Measurements from ENCODE around the gene NADSYN1.
A peak's percentile ranks its signal among the peaks of the same experiment; 100 is the strongest.
"Not testable (repeated sequence)": the region's sequence is repeated elsewhere in the genome, so short reads cannot be mapped to it uniquely, and the experiment has no call there.

NADSYN1 gene

GRCh38 chr11:71453037-71453917, at the start of gene NADSYN1:
NADSYN1 (plus strand) TSS chr11:71453203; CDS start chr11:71453297, 94 bp downstream.
- peak; percentile 94 for DNase-seq

GRCh38 chr11:71404209-71404608, 48.8 kb upstream of the NADSYN1 start:
- DNase-seq: no peak

- no peak for DNase-seq
Observed at GRCh38 chr11:71406681-71407080, 46.3 kb upstream of the NADSYN1 start.

- no peak for DNase-seq
Observed at GRCh38 chr11:71407356-71407755, 45.6 kb upstream of the NADSYN1 start.

- no peak for DNase-seq
Observed at GRCh38 chr11:71408826-71409225, 44.2 kb upstream of the NADSYN1 start.

GRCh38 chr11:71410363-71410966, 42.5 kb upstream of the NADSYN1 start:
- no peak for DNase-seq

GRCh38 chr11:71414645-71415044, 38.4 kb upstream of the NADSYN1 start:
- no peak for DNase-seq

GRCh38 chr11:71418643-71419042, 34.4 kb upstream of the NADSYN1 start:
- DNase-seq: no peak

- peak; percentile 67 for DNase-seq
Observed at GRCh38 chr11:71420455-71421241, 32.4 kb upstream of the NADSYN1 start.

- DNase-seq: no peak
Observed at GRCh38 chr11:71421392-71421950, 31.5 kb upstream of the NADSYN1 start.

- DNase-seq: not testable (repeated sequence)
Observed at GRCh38 chr11:71422318-71422717, 30.7 kb upstream of the NADSYN1 start.

- no peak for DNase-seq
Observed at GRCh38 chr11:71423181-71423790, 29.7 kb upstream of the NADSYN1 start.

GRCh38 chr11:71425409-71425808, 27.6 kb upstream of the NADSYN1 start:
- DNase-seq: no peak

GRCh38 chr11:71425860-71426259, 27.1 kb upstream of the NADSYN1 start:
- peak; percentile 31 for DNase-seq

GRCh38 chr11:71426413-71426812, 26.6 kb upstream of the NADSYN1 start:
- DNase-seq: no peak

- no peak for DNase-seq
Observed at GRCh38 chr11:71428861-71429435, 24.1 kb upstream of the NADSYN1 start.

GRCh38 chr11:71429701-71430100, 23.3 kb upstream of the NADSYN1 start:
- DNase-seq: no peak

GRCh38 chr11:71430166-71430565, 22.8 kb upstream of the NADSYN1 start:
- DNase-seq: no peak

GRCh38 chr11:71431271-71431670, 21.7 kb upstream of the NADSYN1 start:
- no peak for DNase-seq

- DNase-seq: no peak
Observed at GRCh38 chr11:71432761-71433647, 20.0 kb upstream of the NADSYN1 start.
